Body of pancreas (tissue), 4 donors: ENCODE data around the gene ZFAND5. TPM values are rescaled to one million over a fixed set of nuclear protein-coding genes. Genes with fewer than 3 reads are reported as not detected.

Source experiments
- ATAC-seq: fragments of 150-250 bp; one replicate; pipeline ENCODE4 v1.9.1; 2016
- DNase-seq, 4 donors: peaks; one replicate each; pipeline ENCODE4 v3.0.0-alpha.2; 2019
- H3K27ac ChIP-seq, 4 donors: fragments of 200-600 bp; sonication (generic); 1 replicate in 3 of 4; 2 replicates in 1 of 4; pipeline versions ENCODE4 v1.5.1 to v1.6.1; 2016 to 2019; ENCODE audit warnings: mild to moderate bottlenecking in 1 of 4, mixed read lengths in 1 of 4, moderate library complexity in 1 of 4
- H3K27me3 ChIP-seq, 2 donors: fragments of 200-600 bp; sonication (generic); one replicate each; pipeline ENCODE4 v1.6.0; 2016; ENCODE audit warnings: mild to moderate bottlenecking in 1 of 2
- H3K36me3 ChIP-seq, 2 donors: fragments of 200-600 bp; sonication (generic); replicated peaks in 1 of 2; 2 replicates each; pipeline ENCODE4 v1.5.1; 2016; ENCODE audit warnings: low read depth in 2 of 2; ENCODE audit not compliant: insufficient read depth in 1 of 2
- H3K4me1 ChIP-seq: fragments of 200-600 bp; sonication (generic); one replicate; pipeline ENCODE4 v1.6.0; 2016
- H3K4me3 ChIP-seq, 2 donors: fragments of 200-600 bp; sonication (generic); 1 replicate in 1 of 2; 2 replicates in 1 of 2; pipeline ENCODE4 v1.5.1; 2016 to 2019
- H3K9me3 ChIP-seq, 3 donors: fragments of 200-600 bp; sonication (generic); 1 replicate in 2 of 3; 2 replicates in 1 of 3; pipeline ENCODE4 v1.5.1; 2016
- POLR2A ChIP-seq, 3 donors: fragments of 450-650 bp; IDR thresholded peaks; one replicate each; pipeline ENCODE4 v1.6.1; 2016; ENCODE audit warnings: antibody characterized with exemption in 3 of 3, mild to moderate bottlenecking in 2 of 3
- WGBS, 2 donors: methylation state at CpG; one replicate each; pipeline ENCODE4 v1.1.5; 2017; 5-methylcytosine and 5-hydroxymethylcytosine counted together
- intact Hi-C: fragments of 100-400 bp; cut with DNase I; formaldehyde crosslinking; loops from one replicate; pipeline ENCODE4 v1.15.1; 2023
- total RNA-seq, 2 donors: library from RNA; depleted of rRNA; stranded (reverse); fragments of >200 nt; gene quantifications; one replicate each; pipeline ENCODE4 v1.1.0, GENCODE V29; 2016
- TF ChIP-seq, protein P1 (sequence below), 7 experiments: fragments of 450-650 bp in 4 of 7; fragments of 200-600 bp in 3 of 7; sonication (generic) in 3 of 7; IDR thresholded peaks; one replicate each; pipeline ENCODE4 v1.5.1; 2016 to 2019; ENCODE audit warnings: antibody characterized with exemption in 7 of 7

The ZFAND5 gene
- total RNA-seq, 2 donors from 2014 or later, result 89.2 to 172 TPM

DNA sequence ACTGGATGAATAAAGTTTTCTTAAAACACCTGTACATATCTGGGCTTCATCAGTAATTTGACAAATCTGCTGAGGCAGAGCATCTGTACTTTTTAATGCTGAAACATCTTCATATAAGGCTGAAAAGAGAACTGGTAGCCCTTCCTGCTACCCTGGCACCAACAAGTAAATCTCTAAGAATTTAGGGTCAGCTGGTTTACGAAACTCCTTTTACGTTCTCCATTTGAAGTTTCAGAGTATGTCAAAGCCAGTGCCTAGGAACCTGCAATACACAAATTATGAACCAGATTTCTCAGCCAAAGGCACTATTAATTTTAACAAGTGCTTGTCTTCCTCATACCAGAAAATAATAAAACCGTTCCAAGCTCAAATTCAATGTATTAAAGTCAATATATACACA, 3.8 kb downstream of the ZFAND5 start:
- H3K27ac ChIP-seq, result peak overlapping the region; percentile 7 to 100 (median 100)
- peaks cover 53% of the 10 kb centered on the region for H3K4me1 ChIP-seq
- H3K4me3 ChIP-seq, result peak overlapping the region in 1 of 2 donors; percentile 72
- no peaks in the 10 kb centered on the region for H3K27me3 ChIP-seq
- intact Hi-C loops, result no loop called here
- DNase-seq, result no peak
- TF ChIP-seq, protein P1, sequence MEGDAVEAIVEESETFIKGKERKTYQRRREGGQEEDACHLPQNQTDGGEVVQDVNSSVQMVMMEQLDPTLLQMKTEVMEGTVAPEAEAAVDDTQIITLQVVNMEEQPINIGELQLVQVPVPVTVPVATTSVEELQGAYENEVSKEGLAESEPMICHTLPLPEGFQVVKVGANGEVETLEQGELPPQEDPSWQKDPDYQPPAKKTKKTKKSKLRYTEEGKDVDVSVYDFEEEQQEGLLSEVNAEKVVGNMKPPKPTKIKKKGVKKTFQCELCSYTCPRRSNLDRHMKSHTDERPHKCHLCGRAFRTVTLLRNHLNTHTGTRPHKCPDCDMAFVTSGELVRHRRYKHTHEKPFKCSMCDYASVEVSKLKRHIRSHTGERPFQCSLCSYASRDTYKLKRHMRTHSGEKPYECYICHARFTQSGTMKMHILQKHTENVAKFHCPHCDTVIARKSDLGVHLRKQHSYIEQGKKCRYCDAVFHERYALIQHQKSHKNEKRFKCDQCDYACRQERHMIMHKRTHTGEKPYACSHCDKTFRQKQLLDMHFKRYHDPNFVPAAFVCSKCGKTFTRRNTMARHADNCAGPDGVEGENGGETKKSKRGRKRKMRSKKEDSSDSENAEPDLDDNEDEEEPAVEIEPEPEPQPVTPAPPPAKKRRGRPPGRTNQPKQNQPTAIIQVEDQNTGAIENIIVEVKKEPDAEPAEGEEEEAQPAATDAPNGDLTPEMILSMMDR (IDR thresholded peaks at IDR 0.05), result no peak
- no peak for TF ChIP-seq POLR2A (IDR thresholded peaks at IDR 0.05)
- no peak for ATAC-seq
- WGBS, 2 donors, result 7 to 11% methylated on average over 3 of the region's 3 CpGs
- peaks cover 2 to 6% of the 10 kb centered on the region in 2 donors for H3K36me3 ChIP-seq
- H3K9me3 ChIP-seq, result no peaks in the 10 kb centered on the region

DNA sequence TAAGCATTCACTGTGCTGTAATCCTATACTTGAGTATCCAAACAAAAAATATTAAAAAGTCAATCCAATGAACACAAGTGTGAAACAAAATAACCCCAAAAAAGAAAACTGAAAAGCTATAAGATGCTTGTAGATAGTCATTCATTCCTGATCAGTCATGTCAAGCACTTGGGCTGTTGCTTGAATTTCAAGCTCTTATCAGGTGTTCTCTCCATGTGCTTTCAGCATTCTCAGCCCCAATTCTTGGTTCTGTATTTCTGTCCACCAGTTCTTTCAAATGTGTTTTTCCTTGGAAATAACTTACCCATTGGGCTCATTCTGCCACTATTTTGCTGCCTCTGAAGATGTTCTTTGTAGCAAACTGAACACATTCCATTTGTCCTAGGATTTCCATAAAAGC, 4.7 kb downstream of the ZFAND5 start:
- Histone ChIP-seq H3K9me3 (no peaks in the 10 kb centered on the region), H3K27ac (peak overlapping the region in 2 of 4 donors; percentile 100), H3K4me1 (peaks cover 55% of the 10 kb centered on the region), H3K27me3 (no peaks in the 10 kb centered on the region), H3K36me3 (peaks cover 8 to 10% of the 10 kb centered on the region in 2 donors), H3K4me3 (no peak overlapping the region)
- DNase-seq (no peak), ATAC-seq (no peak)
- TF ChIP-seq, protein P1 (IDR thresholded peaks at IDR 0.05), result no peak
- no peak for TF ChIP-seq POLR2A (IDR thresholded peaks at IDR 0.05)
- intact Hi-C loops, result no loop called here

DNA sequence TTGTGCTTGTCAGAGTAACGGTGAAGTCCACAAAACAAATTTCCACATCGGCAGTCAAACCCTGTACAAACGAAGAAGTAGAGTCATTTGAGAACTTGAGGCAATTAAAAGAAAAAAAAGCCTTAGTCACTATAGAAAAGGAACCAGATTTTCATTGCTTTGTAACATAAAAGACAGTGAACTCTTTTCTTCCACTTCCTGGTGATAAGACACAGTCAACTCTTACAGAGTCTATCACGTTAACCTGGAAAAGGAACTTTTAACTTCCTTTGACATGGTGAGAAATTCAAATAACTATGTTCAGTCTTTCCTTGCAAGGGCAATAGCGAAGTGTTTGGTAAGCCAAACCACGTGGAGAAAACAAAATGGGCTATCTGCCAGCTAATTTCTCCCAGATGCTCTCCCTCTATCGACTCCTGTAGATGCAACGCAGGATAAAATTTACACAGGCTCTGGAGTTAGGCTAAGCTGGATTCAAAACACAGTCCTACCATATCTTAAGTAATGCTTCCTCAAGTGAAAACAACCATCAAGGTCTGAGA, 8.9 kb downstream of the ZFAND5 start:
- Histone ChIP-seq H3K27me3 (no peaks in the 10 kb centered on the region), H3K9me3 (no peaks in the 10 kb centered on the region), H3K4me3 (no peak overlapping the region), H3K27ac (peak overlapping the region in 1 of 4 donors; percentile 32), H3K4me1 (peaks cover 51% of the 10 kb centered on the region), H3K36me3 (peaks cover 12 to 19% of the 10 kb centered on the region in 2 donors)
- TF ChIP-seq, protein P1 (IDR thresholded peaks at IDR 0.05), result no peak
- no peak for TF ChIP-seq POLR2A (IDR thresholded peaks at IDR 0.05)
- intact Hi-C loops, result loop anchor here (10.0 kb wide), 2 partner anchors 51 to 239 kb away; no protein-coding TSS in a partner anchor
- 45 to 48% methylated on average over 8 of the region's 8 CpGs for WGBS, 2 donors
- DNase-seq (no peak), ATAC-seq (no peak)

DNA sequence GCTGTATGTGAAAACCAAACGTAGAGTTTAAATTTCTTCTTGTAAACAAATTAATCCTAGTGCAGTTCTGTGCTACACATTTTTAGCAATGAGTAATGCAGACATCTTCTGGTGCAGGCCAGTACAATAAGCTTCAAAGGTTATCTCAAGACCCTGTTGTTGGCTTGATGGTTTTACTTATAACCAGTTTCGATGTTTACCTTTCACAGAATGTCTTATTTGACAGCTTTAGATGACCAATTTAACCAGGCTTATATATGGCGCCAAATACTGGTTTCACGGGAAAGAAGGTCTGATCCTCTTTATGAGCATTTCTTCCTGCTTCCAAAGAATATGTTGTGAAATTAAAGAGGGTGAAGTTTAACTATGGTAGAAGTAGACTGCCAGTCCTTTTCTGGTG, 9.9 kb downstream of the ZFAND5 start:
- Histone ChIP-seq H3K27ac (no peak overlapping the region), H3K4me3 (no peak overlapping the region), H3K4me1 (peaks cover 41% of the 10 kb centered on the region), H3K27me3 (no peaks in the 10 kb centered on the region), H3K36me3 (peaks cover 12 to 19% of the 10 kb centered on the region in 2 donors), H3K9me3 (no peaks in the 10 kb centered on the region)
- intact Hi-C loops, result loop anchor here (10.0 kb wide), 2 partner anchors 50 to 240 kb away; no protein-coding TSS in a partner anchor
- ATAC-seq (no peak), DNase-seq (no peak)
- 87 to 93% methylated on average over 4 of the region's 4 CpGs for WGBS, 2 donors
- TF ChIP-seq POLR2A (IDR thresholded peaks at IDR 0.05), result no peak
- TF ChIP-seq, protein P1 (IDR thresholded peaks at IDR 0.05), result no peak

- Histone ChIP-seq H3K27ac (no peak overlapping the region), H3K9me3 (no peaks in the 10 kb centered on the region), H3K27me3 (no peaks in the 10 kb centered on the region), H3K36me3 (peaks cover 12 to 19% of the 10 kb centered on the region in 2 donors), H3K4me3 (no peak overlapping the region), H3K4me1 (peaks cover 37% of the 10 kb centered on the region)
- intact Hi-C loops, result loop anchor here (10.0 kb wide), 2 partner anchors 50 to 240 kb away; no protein-coding TSS in a partner anchor
- 92 to 95% methylated on average over 1 of the region's 1 CpG for WGBS, 2 donors
- ATAC-seq (no peak), DNase-seq (no peak)
- peak in 1 of 3 donors; percentile 5 for TF ChIP-seq POLR2A (IDR thresholded peaks at IDR 0.05)
- TF ChIP-seq, protein P1 (IDR thresholded peaks at IDR 0.05), result no peak
Observed at GRCh38 chr9:72354704-72355103, 10.3 kb downstream of the ZFAND5 start.
